Measurements from ENCODE around the gene DDTL.
"Not testable (repeated sequence)": the region's sequence is repeated elsewhere in the genome, so short reads cannot be mapped to it uniquely, and the experiment has no call there.

DNA sequence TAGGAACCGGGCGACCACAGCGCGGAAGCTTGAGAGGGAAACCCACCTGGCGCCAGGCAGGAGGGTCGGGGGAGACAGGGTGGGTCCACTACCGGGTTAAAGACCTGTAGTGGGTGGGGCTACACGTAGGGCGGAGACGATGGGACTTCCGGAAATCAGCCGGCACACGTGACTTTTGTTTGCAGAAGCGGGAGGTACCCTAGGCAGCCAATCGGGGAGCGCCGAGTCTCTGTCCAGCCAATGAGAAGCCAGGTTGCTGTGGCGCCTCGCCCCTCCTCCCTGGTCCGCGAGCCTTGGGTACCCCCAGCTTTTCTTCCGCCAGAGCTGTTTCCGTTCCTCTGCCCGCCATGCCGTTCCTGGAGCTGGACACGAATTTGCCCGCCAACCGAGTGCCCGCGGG, at the start of gene DDTL:
- not testable (repeated sequence) for TF ChIP-seq POLR2A (IDR thresholded peaks at IDR 0.05)
- TF ChIP-seq, protein P1, sequence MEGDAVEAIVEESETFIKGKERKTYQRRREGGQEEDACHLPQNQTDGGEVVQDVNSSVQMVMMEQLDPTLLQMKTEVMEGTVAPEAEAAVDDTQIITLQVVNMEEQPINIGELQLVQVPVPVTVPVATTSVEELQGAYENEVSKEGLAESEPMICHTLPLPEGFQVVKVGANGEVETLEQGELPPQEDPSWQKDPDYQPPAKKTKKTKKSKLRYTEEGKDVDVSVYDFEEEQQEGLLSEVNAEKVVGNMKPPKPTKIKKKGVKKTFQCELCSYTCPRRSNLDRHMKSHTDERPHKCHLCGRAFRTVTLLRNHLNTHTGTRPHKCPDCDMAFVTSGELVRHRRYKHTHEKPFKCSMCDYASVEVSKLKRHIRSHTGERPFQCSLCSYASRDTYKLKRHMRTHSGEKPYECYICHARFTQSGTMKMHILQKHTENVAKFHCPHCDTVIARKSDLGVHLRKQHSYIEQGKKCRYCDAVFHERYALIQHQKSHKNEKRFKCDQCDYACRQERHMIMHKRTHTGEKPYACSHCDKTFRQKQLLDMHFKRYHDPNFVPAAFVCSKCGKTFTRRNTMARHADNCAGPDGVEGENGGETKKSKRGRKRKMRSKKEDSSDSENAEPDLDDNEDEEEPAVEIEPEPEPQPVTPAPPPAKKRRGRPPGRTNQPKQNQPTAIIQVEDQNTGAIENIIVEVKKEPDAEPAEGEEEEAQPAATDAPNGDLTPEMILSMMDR (IDR thresholded peaks at IDR 0.05) = not testable (repeated sequence)
